ENCODE data around the gene COMTD1. TPM values are rescaled to one million over a fixed set of nuclear protein-coding genes. Genes with fewer than 3 reads are reported as not detected.

The COMTD1 gene
- total and polyA plus RNA-seq, 2 of the 8 experiments (the other 6 are each of a cell fraction or from before 2014, with no cell fraction given) = 31.9 to 42.4 TPM

DNA sequence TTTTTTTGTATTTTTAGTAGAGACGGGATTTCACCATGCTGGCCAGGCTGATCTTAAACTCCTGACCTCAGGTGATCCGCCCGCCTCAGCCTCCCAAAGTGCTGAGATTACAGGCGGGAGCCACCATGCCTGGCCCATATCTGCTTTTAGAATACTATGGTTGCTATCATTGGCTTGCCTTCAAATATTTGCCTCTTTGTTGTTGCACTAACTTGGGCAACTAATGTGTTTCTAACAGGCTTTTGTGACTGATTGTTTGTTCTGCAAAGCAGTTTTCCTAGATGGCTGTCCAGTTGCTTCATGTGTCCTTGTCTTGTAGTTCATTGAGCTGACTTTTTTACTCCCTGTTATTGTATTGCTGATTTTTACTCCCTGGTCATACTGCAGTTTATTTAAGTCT lies 15.5 kb downstream of the COMTD1 start (continued):
- no peak for TF ChIP-seq CREB1 (IDR thresholded peaks at IDR 0.05)
